Osteoblast (primary cell): ENCODE results near the gene TFPI. TPM values are rescaled to one million over a fixed set of nuclear protein-coding genes. Genes with fewer than 3 reads are reported as not detected.

Experiments
- DNase-seq: peaks from one replicate; pipeline ENCODE4 v3.0.0; 2011; ENCODE audit warnings: low spot score, mixed read lengths; ENCODE audit not compliant: insufficient read length; ENCODE audit errors: missing footprints
- H2AFZ ChIP-seq: 2 replicates; pipeline ENCODE4 v1.6.0; 2011; ENCODE audit warnings: mild to moderate bottlenecking, low read length
- H3K27ac ChIP-seq: 2 replicates; pipeline ENCODE4 v1.5.1; 2011; ENCODE audit warnings: mild to moderate bottlenecking, low read depth, low read length, moderate library complexity
- H3K27me3 ChIP-seq: 2 replicates; pipeline ENCODE4 v1.6.0; 2012; ENCODE audit warnings: mild to moderate bottlenecking, control low read depth, inconsistent platforms, low read length, moderate library complexity; ENCODE audit not compliant: insufficient read depth
- H3K36me3 ChIP-seq: 2 replicates; pipeline ENCODE4 v1.5.1; 2011; ENCODE audit warnings: mild to moderate bottlenecking, low read length, control low read depth, moderate library complexity; ENCODE audit not compliant: insufficient read depth
- H3K4me1 ChIP-seq: 2 replicates; pipeline ENCODE4 v1.5.1; 2011; ENCODE audit warnings: mild to moderate bottlenecking, low read length, control low read depth, moderate library complexity; ENCODE audit not compliant: insufficient read depth
- H3K4me2 ChIP-seq: 2 replicates; pipeline ENCODE4 v1.6.0; 2011; ENCODE audit warnings: mild to moderate bottlenecking, low read length; ENCODE audit not compliant: insufficient read depth
- H3K4me3 ChIP-seq: fragments of 200-600 bp; sonication (generic); 3 replicates; pipeline ENCODE4 v1.5.1; 2012; ENCODE audit warnings: mild to moderate bottlenecking, low read length, inconsistent platforms; ENCODE audit not compliant: insufficient read depth
- H3K79me2 ChIP-seq: 2 replicates; pipeline ENCODE4 v1.6.0; 2012; ENCODE audit warnings: mild to moderate bottlenecking, low read length, control low read depth, inconsistent platforms; ENCODE audit not compliant: insufficient read depth
- H3K9me3 ChIP-seq: 2 replicates; pipeline ENCODE4 v1.5.1; 2011; ENCODE audit warnings: low read depth, low read length, control low read depth
- H4K20me1 ChIP-seq: 2 replicates; pipeline ENCODE4 v1.6.0; 2012; ENCODE audit warnings: mild to moderate bottlenecking, low read length, control low read depth; ENCODE audit not compliant: insufficient read depth
- CTCF ChIP-seq: IDR thresholded peaks from 2 replicates; pipeline ENCODE4 v1.5.1; 2011; ENCODE audit warnings: mild to moderate bottlenecking, low read depth, low read length, moderate library complexity; ENCODE audit errors: extremely low read depth
- total RNA-seq: library from RNA; depleted of rRNA; stranded (reverse); fragments of >200 nt; gene quantifications from 2 replicates; pipeline ENCODE4 v1.2.3, GENCODE V29; 2012

Gene TFPI
- total RNA-seq, 1 donor: 123 TPM

- Histone ChIP-seq H3K79me2 (peaks cover 11% of the 10 kb centered on the region), H3K36me3 (no peaks in the 10 kb centered on the region), H3K27ac (no peak overlapping the region), H3K4me2 (no peak overlapping the region), H2AFZ (no peak overlapping the region), H4K20me1 (no peaks in the 10 kb centered on the region), H3K27me3 (no peaks in the 10 kb centered on the region), H3K4me3 (no peak overlapping the region), H3K4me1 (peaks cover 17% of the 10 kb centered on the region), H3K9me3 (no peaks in the 10 kb centered on the region)
- TF ChIP-seq CTCF: no peak
- DNase-seq: no peak
These were observed 47.8 kb downstream of the TFPI start for GRCh38 chr2:187506416-187506815.

GRCh38 chr2:187505065-187505672, 49.1 kb downstream of the TFPI start:
- H3K27me3 ChIP-seq: no peaks in the 10 kb centered on the region
- no peak overlapping the region for H3K4me2 ChIP-seq
- no peaks in the 10 kb centered on the region for H3K36me3 ChIP-seq
- no peaks in the 10 kb centered on the region for H3K9me3 ChIP-seq
- no peak overlapping the region for H3K27ac ChIP-seq
- DNase-seq: no peak
- TF ChIP-seq CTCF: no peak
- H4K20me1 ChIP-seq: no peaks in the 10 kb centered on the region
- no peak overlapping the region for H3K4me3 ChIP-seq
- peaks cover 28% of the 10 kb centered on the region for H3K4me1 ChIP-seq
- H2AFZ ChIP-seq: no peak overlapping the region
- peaks cover 6% of the 10 kb centered on the region for H3K79me2 ChIP-seq

GRCh38 chr2:187504312-187504921, 49.8 kb downstream of the TFPI start:
- TF ChIP-seq CTCF: no peak
- Histone ChIP-seq H3K4me1 (peaks cover 28% of the 10 kb centered on the region), H3K36me3 (no peaks in the 10 kb centered on the region), H4K20me1 (no peaks in the 10 kb centered on the region), H3K79me2 (peaks cover 6% of the 10 kb centered on the region), H3K27ac (peak overlapping the region; percentile 36), H3K4me3 (no peak overlapping the region), H2AFZ (no peak overlapping the region), H3K4me2 (peak overlapping the region; percentile 21), H3K27me3 (no peaks in the 10 kb centered on the region), H3K9me3 (no peaks in the 10 kb centered on the region)
- DNase-seq: no peak

- H3K79me2 ChIP-seq: peaks cover 6% of the 10 kb centered on the region
- H3K4me1 ChIP-seq: peaks cover 28% of the 10 kb centered on the region
- H3K27ac ChIP-seq: no peak overlapping the region
- no peak for DNase-seq
- no peaks in the 10 kb centered on the region for H3K27me3 ChIP-seq
- H4K20me1 ChIP-seq: no peaks in the 10 kb centered on the region
- no peak overlapping the region for H2AFZ ChIP-seq
- no peak for TF ChIP-seq CTCF
- H3K9me3 ChIP-seq: no peaks in the 10 kb centered on the region
- H3K4me2 ChIP-seq: no peak overlapping the region
- no peak overlapping the region for H3K4me3 ChIP-seq
- no peaks in the 10 kb centered on the region for H3K36me3 ChIP-seq
These were observed 50.5 kb downstream of the TFPI start for GRCh38 chr2:187503700-187504099.
